Endothelial cell of umbilical vein (primary cell): Measurements from ENCODE around the gene LMAN2L. TPM values are rescaled to one million over a fixed set of nuclear protein-coding genes. Genes with fewer than 3 reads are reported as not detected.

Source experiments
- BruUV-seq: library from RNA; stranded (reverse); fragments of 400-500 nt; replicated peaks from 2 replicates; lab custom pipeline; 2021; lab: Mats Ljungman, UMichigan
- CTCF ChIA-PET: fragments of 300-600, 350-600 bp; sonication (Branson Sonifier 250); formaldehyde crosslinking; loops from one replicate; lab custom pipeline; 2021; ENCODE audit warnings: antibody characterized with exemption, inconsistent platforms; lab: Charles Lee
- POLR2A ChIA-PET: fragments of 300-600, 350-600 bp; sonication (Branson Sonifier 250); formaldehyde crosslinking; loops from one replicate; lab custom pipeline; 2021; ENCODE audit warnings: antibody characterized with exemption, inconsistent platforms; lab: Charles Lee
- DNase-seq: peaks from one replicate; pipeline ENCODE4 v3.0.0-alpha.2; 2011; ENCODE audit warnings: low read depth, low spot score
- FAIRE-seq: peaks from 2 replicates; lab custom pipeline; 2011; peaks lifted over from hg19 to GRCh38; lab: Jason Lieb, UNC
- H2AFZ ChIP-seq: 2 replicates; pipeline ENCODE4 v1.6.0; 2012; ENCODE audit warnings: low read depth, low read length, control low read depth, inconsistent platforms
- H3K27ac ChIP-seq: 2 replicates; pipeline ENCODE4 v1.5.1; 2011; ENCODE audit warnings: low read depth, mild to moderate bottlenecking, control low read depth, low read length, moderate library complexity; ENCODE audit not compliant: insufficient read depth
- H3K27me3 ChIP-seq, 2 experiments: 2 replicates each; pipeline versions ENCODE4 v1.6.0 to v1.6.1; 2011; ENCODE audit warnings: low read length in 2 of 2, mixed read lengths in 1 of 2; ENCODE audit not compliant: control insufficient read depth in 2 of 2, insufficient read depth in 2 of 2
- H3K36me3 ChIP-seq, 2 experiments: 2 replicates in 1 of 2; 3 replicates in 1 of 2; pipeline ENCODE4 v1.5.1; 2011; ENCODE audit warnings: low read length in 2 of 2, mild to moderate bottlenecking in 1 of 2, moderate library complexity in 1 of 2; ENCODE audit not compliant: control insufficient read depth in 2 of 2, insufficient read depth in 2 of 2; ENCODE audit errors: extremely low read depth in 1 of 2
- H3K4me1 ChIP-seq: 3 replicates; pipeline ENCODE4 v1.5.1; 2011; ENCODE audit warnings: mild to moderate bottlenecking, low read length; ENCODE audit not compliant: control insufficient read depth, insufficient read depth; ENCODE audit errors: extremely low read depth
- H3K4me2 ChIP-seq: 2 replicates; pipeline ENCODE4 v1.6.1; 2011; ENCODE audit warnings: low read length, control low read depth, mixed read lengths; ENCODE audit not compliant: insufficient read depth
- H3K4me3 ChIP-seq, 3 experiments: fragments of 200-600 bp in 1 of 3; sonication (generic), shearing (Covaris generic) in 1 of 3; replicated peaks in 1 of 3; 2 replicates each; pipeline ENCODE4 v1.5.1; 2011 to 2016; ENCODE audit warnings: control low read depth in 3 of 3, low read length in 3 of 3, mild to moderate bottlenecking in 2 of 3, inconsistent platforms in 1 of 3, low read depth in 1 of 3, moderate library complexity in 1 of 3; ENCODE audit not compliant: insufficient read depth in 1 of 3
- H3K79me2 ChIP-seq: 2 replicates; pipeline ENCODE4 v1.6.0; 2012; ENCODE audit warnings: low read length, inconsistent platforms; ENCODE audit not compliant: control insufficient read depth, insufficient read depth
- H3K9ac ChIP-seq: replicated peaks from 2 replicates; pipeline ENCODE3; 2011; ENCODE audit warnings: low read length, control low read depth; ENCODE audit not compliant: insufficient read depth; ENCODE audit errors: extremely low read depth
- H3K9me1 ChIP-seq: replicated peaks from 3 replicates; pipeline ENCODE4 v1.6.0; 2011; ENCODE audit warnings: mild to moderate bottlenecking, low read length; ENCODE audit not compliant: control insufficient read depth, insufficient read depth; ENCODE audit errors: extremely low read depth
- H3K9me3 ChIP-seq: replicated peaks from 2 replicates; pipeline ENCODE4 v1.5.1; 2012; ENCODE audit warnings: low read length, inconsistent platforms; ENCODE audit not compliant: control insufficient read depth, insufficient read depth
- H4K20me1 ChIP-seq: replicated peaks from 2 replicates; pipeline ENCODE3; 2011; ENCODE audit warnings: mild to moderate bottlenecking, low read length; ENCODE audit not compliant: control insufficient read depth, insufficient read depth; ENCODE audit errors: extremely low read depth
- CTCF ChIP-seq, 2 donors: IDR thresholded peaks; 1 replicate in 1 of 2; 2 replicates in 1 of 2; pipeline ENCODE4 v1.5.1; 2011; ENCODE audit warnings: low read length in 2 of 2, mild to moderate bottlenecking in 2 of 2, moderate library complexity in 2 of 2, control low read depth in 1 of 2, inconsistent platforms in 1 of 2, low read depth in 1 of 2; ENCODE audit not compliant: insufficient read depth in 1 of 2; ENCODE audit errors: extremely low read depth in 1 of 2
- EZH2 ChIP-seq: IDR thresholded peaks from 2 replicates; pipeline ENCODE4 v1.6.1; 2012; ENCODE audit warnings: borderline replicate concordance, low read depth, mild to moderate bottlenecking, moderate library complexity, low read length, inconsistent platforms; ENCODE audit not compliant: severe bottlenecking
- FOS ChIP-seq: IDR thresholded peaks from 2 replicates; pipeline ENCODE4 v1.6.1; 2011; ENCODE audit warnings: mild to moderate bottlenecking, low read length, moderate library complexity, borderline replicate concordance; ENCODE audit not compliant: insufficient read depth
- GATA2 ChIP-seq: IDR thresholded peaks from 2 replicates; pipeline ENCODE4 v1.7.0; 2011; ENCODE audit warnings: low read depth, mild to moderate bottlenecking, moderate library complexity, mixed read lengths, low read length; ENCODE audit not compliant: insufficient read length, insufficient read depth
- JUN ChIP-seq: IDR thresholded peaks from 2 replicates; pipeline ENCODE4 v1.6.1; 2011; ENCODE audit warnings: borderline replicate concordance, low read depth; ENCODE audit not compliant: insufficient read length, insufficient read depth
- MAX ChIP-seq: IDR thresholded peaks from 2 replicates; pipeline ENCODE4 v1.6.1; 2011; ENCODE audit not compliant: insufficient read depth, insufficient read length
- MYC ChIP-seq: IDR thresholded peaks from one replicate; pipeline ENCODE4 v1.6.1; 2011; ENCODE audit warnings: mild to moderate bottlenecking, low read depth, low read length
- POLR2A ChIP-seq: IDR thresholded peaks from 2 replicates; pipeline ENCODE4 v1.6.1; 2012; ENCODE audit warnings: low read depth, mild to moderate bottlenecking, control low read depth, low read length
- POLR2AphosphoS5 ChIP-seq: IDR thresholded peaks from 2 replicates; pipeline ENCODE4 v1.6.1; 2012; ENCODE audit warnings: low read depth, mild to moderate bottlenecking, control low read depth, low read length, moderate library complexity; ENCODE audit not compliant: insufficient read depth
- dilution Hi-C: fragments of 300-500 bp; cut with MboI; formaldehyde crosslinking; loops from one replicate; pipeline ENCODE4 v1.15.0; 2019; ENCODE audit warnings: low sequenced_read_pairs; ENCODE audit not compliant: extremely low pct_ligation_motif_present
- intact Hi-C: fragments of 100-400 bp; cut with micrococcal nuclease; formaldehyde crosslinking; loops from one replicate; pipeline ENCODE4 v1.10.0; 2022
- polyA plus RNA-seq, 4 experiments: library from polyadenylated mRNA; depleted of rRNA in 3 of 4; stranded (reverse) in 3 of 4; unstranded in 1 of 4; fragments of >200 nt; gene quantifications; 2 replicates each; pipeline versions ENCODE4 v1.2.1 to v1.2.3, GENCODE V29; 2011 to 2012; ENCODE audit warnings: missing spikeins in 1 of 4
- total RNA-seq: library from RNA; stranded (reverse); gene quantifications from 2 replicates; pipeline ENCODE4 v1.2.3, GENCODE V29; 2021

LMAN2L gene
- total and polyA plus RNA-seq, 2 donors (not counting 3 experiments of a cell fraction or from before 2014, with no cell fraction given): 15.4 to 20.5 TPM

GRCh38 chr2:96695602-96696001 lies 44.3 kb downstream of the LMAN2L start:
- no peaks in the 10 kb centered on the region for H3K36me3 ChIP-seq
- no peaks in the 10 kb centered on the region for H3K9me1 ChIP-seq
- no peak overlapping the region for H3K27ac ChIP-seq
- dilution Hi-C loops: no loop called here
- H3K4me3 ChIP-seq: no peak overlapping the region
- POLR2A ChIA-PET: no interaction called here
- intact Hi-C loops: no loop called here
- no peaks in the 10 kb centered on the region for H3K27me3 ChIP-seq
- DNase-seq (no peak), FAIRE-seq (no peak)
- H3K4me2 ChIP-seq: no peak overlapping the region
- CTCF ChIA-PET: no interaction called here
- TF ChIP-seq POLR2A (no peak), MAX (no peak), POLR2AphosphoS5 (no peak), FOS (no peak), EZH2 (no peak), GATA2 (no peak)
- no peaks in the 10 kb centered on the region for H3K4me1 ChIP-seq
- H3K79me2 ChIP-seq: no peaks in the 10 kb centered on the region
- BruUV-seq: no TSS peak
- H3K9ac ChIP-seq: no peak overlapping the region
- no peak overlapping the region for H2AFZ ChIP-seq
- no peaks in the 10 kb centered on the region for H4K20me1 ChIP-seq
- H3K9me3 ChIP-seq: no peaks in the 10 kb centered on the region

- no TSS peak for BruUV-seq
- dilution Hi-C loops: no loop called here
- Histone ChIP-seq H3K27me3 (no peaks in the 10 kb centered on the region), H3K79me2 (no peaks in the 10 kb centered on the region), H3K4me1 (no peaks in the 10 kb centered on the region), H4K20me1 (no peaks in the 10 kb centered on the region), H2AFZ (no peak overlapping the region), H3K9me1 (no peaks in the 10 kb centered on the region), H3K36me3 (no peaks in the 10 kb centered on the region), H3K27ac (no peak overlapping the region), H3K9ac (no peak overlapping the region), H3K9me3 (no peaks in the 10 kb centered on the region), H3K4me2 (no peak overlapping the region), H3K4me3 (no peak overlapping the region)
- intact Hi-C loops: no loop called here
- FAIRE-seq (no peak), DNase-seq (no peak)
- ChIA-PET POLR2A (no interaction called here), CTCF (no interaction called here)
- TF ChIP-seq MYC (no peak), EZH2 (no peak), GATA2 (no peak), FOS (no peak), MAX (no peak), POLR2A (no peak), JUN (no peak), CTCF (IDR thresholded peaks at IDR 0.05; ENCODE audit: extremely low read depth in 1 of 2, insufficient read depth in 1 of 2, low read depth in 1 of 2, low read length in 2 of 2) (no peak), POLR2AphosphoS5 (no peak)
These were observed 44.9 kb downstream of the LMAN2L start for GRCh38 chr2:96694816-96695455.
